Osteoblast (primary cell): ENCODE data around the gene SORCS1. TPM values are rescaled to one million over a fixed set of nuclear protein-coding genes. Genes with fewer than 3 reads are reported as not detected.

Experiments
- DNase-seq: peaks from one replicate; pipeline ENCODE4 v3.0.0; 2011; ENCODE audit warnings: low spot score, mixed read lengths; ENCODE audit not compliant: insufficient read length; ENCODE audit errors: missing footprints
- H2AFZ ChIP-seq: 2 replicates; pipeline ENCODE4 v1.6.0; 2011; ENCODE audit warnings: mild to moderate bottlenecking, low read length
- H3K27ac ChIP-seq: 2 replicates; pipeline ENCODE4 v1.5.1; 2011; ENCODE audit warnings: mild to moderate bottlenecking, low read depth, low read length, moderate library complexity
- H3K27me3 ChIP-seq: 2 replicates; pipeline ENCODE4 v1.6.0; 2012; ENCODE audit warnings: mild to moderate bottlenecking, control low read depth, inconsistent platforms, low read length, moderate library complexity; ENCODE audit not compliant: insufficient read depth
- H3K36me3 ChIP-seq: 2 replicates; pipeline ENCODE4 v1.5.1; 2011; ENCODE audit warnings: mild to moderate bottlenecking, low read length, control low read depth, moderate library complexity; ENCODE audit not compliant: insufficient read depth
- H3K4me1 ChIP-seq: 2 replicates; pipeline ENCODE4 v1.5.1; 2011; ENCODE audit warnings: mild to moderate bottlenecking, low read length, control low read depth, moderate library complexity; ENCODE audit not compliant: insufficient read depth
- H3K4me2 ChIP-seq: 2 replicates; pipeline ENCODE4 v1.6.0; 2011; ENCODE audit warnings: mild to moderate bottlenecking, low read length; ENCODE audit not compliant: insufficient read depth
- H3K4me3 ChIP-seq: fragments of 200-600 bp; sonication (generic); 3 replicates; pipeline ENCODE4 v1.5.1; 2012; ENCODE audit warnings: mild to moderate bottlenecking, low read length, inconsistent platforms; ENCODE audit not compliant: insufficient read depth
- H3K79me2 ChIP-seq: 2 replicates; pipeline ENCODE4 v1.6.0; 2012; ENCODE audit warnings: mild to moderate bottlenecking, low read length, control low read depth, inconsistent platforms; ENCODE audit not compliant: insufficient read depth
- H3K9me3 ChIP-seq: 2 replicates; pipeline ENCODE4 v1.5.1; 2011; ENCODE audit warnings: low read depth, low read length, control low read depth
- H4K20me1 ChIP-seq: 2 replicates; pipeline ENCODE4 v1.6.0; 2012; ENCODE audit warnings: mild to moderate bottlenecking, low read length, control low read depth; ENCODE audit not compliant: insufficient read depth
- small RNA-seq: library from RNA; depleted of rRNA; stranded (forward); fragments of <200 nt; gene quantifications from one replicate; pipeline ENCODE3, GENCODE V24; 2012
- total RNA-seq: library from RNA; depleted of rRNA; stranded (reverse); fragments of >200 nt; gene quantifications from 2 replicates; pipeline ENCODE4 v1.2.3, GENCODE V29; 2012
- TF ChIP-seq, protein P1 (sequence below): IDR thresholded peaks from 2 replicates; pipeline ENCODE4 v1.5.1; 2011; ENCODE audit warnings: mild to moderate bottlenecking, low read depth, low read length, moderate library complexity; ENCODE audit errors: extremely low read depth

The SORCS1 gene
- total RNA-seq, 1 donor = not detected

DNA sequence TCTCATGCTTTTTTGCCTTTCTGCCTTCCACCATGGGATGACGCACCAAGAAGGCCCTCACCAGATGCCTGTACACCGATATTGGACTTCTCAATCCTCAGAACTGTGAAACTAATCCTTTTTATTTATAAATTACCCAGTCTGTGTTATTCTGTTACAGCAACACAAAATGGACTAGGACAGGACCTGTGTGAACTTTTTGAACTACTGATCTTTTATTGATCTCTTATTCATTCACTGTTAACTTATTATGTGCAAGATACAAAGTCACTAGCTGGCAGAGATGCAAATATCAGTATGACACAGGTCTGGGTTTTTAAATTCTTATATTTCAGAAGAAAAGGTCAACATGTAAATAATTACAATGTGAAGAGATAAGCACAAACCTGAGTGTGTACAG lies 635.8 kb downstream of the SORCS1 start:
- H3K27ac ChIP-seq = no peak overlapping the region
- H3K4me1 ChIP-seq = no peaks in the 10 kb centered on the region
- DNase-seq = no peak
- no peak overlapping the region for H3K4me3 ChIP-seq
- H3K4me2 ChIP-seq = no peak overlapping the region
- H3K36me3 ChIP-seq = no peaks in the 10 kb centered on the region
- H3K79me2 ChIP-seq = no peaks in the 10 kb centered on the region
- no peaks in the 10 kb centered on the region for H3K9me3 ChIP-seq
- H2AFZ ChIP-seq = no peak overlapping the region
- TF ChIP-seq, protein P1, sequence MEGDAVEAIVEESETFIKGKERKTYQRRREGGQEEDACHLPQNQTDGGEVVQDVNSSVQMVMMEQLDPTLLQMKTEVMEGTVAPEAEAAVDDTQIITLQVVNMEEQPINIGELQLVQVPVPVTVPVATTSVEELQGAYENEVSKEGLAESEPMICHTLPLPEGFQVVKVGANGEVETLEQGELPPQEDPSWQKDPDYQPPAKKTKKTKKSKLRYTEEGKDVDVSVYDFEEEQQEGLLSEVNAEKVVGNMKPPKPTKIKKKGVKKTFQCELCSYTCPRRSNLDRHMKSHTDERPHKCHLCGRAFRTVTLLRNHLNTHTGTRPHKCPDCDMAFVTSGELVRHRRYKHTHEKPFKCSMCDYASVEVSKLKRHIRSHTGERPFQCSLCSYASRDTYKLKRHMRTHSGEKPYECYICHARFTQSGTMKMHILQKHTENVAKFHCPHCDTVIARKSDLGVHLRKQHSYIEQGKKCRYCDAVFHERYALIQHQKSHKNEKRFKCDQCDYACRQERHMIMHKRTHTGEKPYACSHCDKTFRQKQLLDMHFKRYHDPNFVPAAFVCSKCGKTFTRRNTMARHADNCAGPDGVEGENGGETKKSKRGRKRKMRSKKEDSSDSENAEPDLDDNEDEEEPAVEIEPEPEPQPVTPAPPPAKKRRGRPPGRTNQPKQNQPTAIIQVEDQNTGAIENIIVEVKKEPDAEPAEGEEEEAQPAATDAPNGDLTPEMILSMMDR = no peak
- no peaks in the 10 kb centered on the region for H3K27me3 ChIP-seq
- no peaks in the 10 kb centered on the region for H4K20me1 ChIP-seq

GRCh38 chr10:106525835-106526234 lies 638.7 kb downstream of the SORCS1 start:
- Histone ChIP-seq H3K4me3 (no peak overlapping the region), H3K4me1 (no peaks in the 10 kb centered on the region)
- TF ChIP-seq, protein P1 = no peak

More at GRCh38 chr10:106525835-106526234, 638.7 kb downstream of the SORCS1 start:
- no peaks in the 10 kb centered on the region for H3K79me2 ChIP-seq
- no peak overlapping the region for H3K27ac ChIP-seq
- no peak overlapping the region for H3K4me2 ChIP-seq
- DNase-seq = no peak
- H3K27me3 ChIP-seq = no peaks in the 10 kb centered on the region
- H2AFZ ChIP-seq = no peak overlapping the region
- no peaks in the 10 kb centered on the region for H3K9me3 ChIP-seq
- no peaks in the 10 kb centered on the region for H3K36me3 ChIP-seq
- H4K20me1 ChIP-seq = no peaks in the 10 kb centered on the region

Small RNAs within 50 kb of the gene (small RNA-seq; reads per million reads assigned to genes)
- gene RNA5SP325 = 0.37 reads per million
